Hepatic stellate cell (primary cell): ENCODE results near the gene SLC41A3.
A peak's percentile ranks its signal among the peaks of the same experiment; 100 is the strongest.
"Not testable (repeated sequence)": the region's sequence is repeated elsewhere in the genome, so short reads cannot be mapped to it uniquely, and the experiment has no call there.

Experiments used
- DNase-seq: peaks from one replicate; pipeline ENCODE4 v3.0.0; 2011; ENCODE audit warnings: low spot score

Gene SLC41A3

GRCh38 chr3:126002189-126002588 is 81.7 kb downstream of the SLC41A3 start:
- no peak for DNase-seq

- DNase-seq, result not testable (repeated sequence)
Measured at GRCh38 chr3:125996751-125997150, 87.2 kb downstream of the SLC41A3 start.

GRCh38 chr3:125990253-125990970 is 93.5 kb downstream of the SLC41A3 start:
- DNase-seq, result peak; percentile 55

GRCh38 chr3:125984951-125985350 is 99.0 kb downstream of the SLC41A3 start:
- not testable (repeated sequence) for DNase-seq

GRCh38 chr3:125977104-125977503 is 106.8 kb downstream of the SLC41A3 start:
- not testable (repeated sequence) for DNase-seq

- DNase-seq, result not testable (repeated sequence)
Measured at GRCh38 chr3:125976003-125976390, 107.9 kb downstream of the SLC41A3 start.

GRCh38 chr3:125975245-125976002 is 108.5 kb downstream of the SLC41A3 start:
- not testable (repeated sequence) for DNase-seq

- DNase-seq, result not testable (repeated sequence)
Measured at GRCh38 chr3:125971997-125972944, 111.7 kb downstream of the SLC41A3 start.

GRCh38 chr3:125968701-125969592 is 115.0 kb downstream of the SLC41A3 start, which contains the start of gene ROPN1B:
Gene ROPN1B, plus strand, starts transcription at chr3:125969178. Its CDS starts 2,877 bp downstream, at chr3:125972055.
- DNase-seq, result not testable (repeated sequence)

GRCh38 chr3:125968121-125968520 is 115.8 kb downstream of the SLC41A3 start:
- DNase-seq, result not testable (repeated sequence)

- no peak for DNase-seq
Measured at GRCh38 chr3:125967156-125967555, 116.8 kb downstream of the SLC41A3 start.

- no peak for DNase-seq
Measured at GRCh38 chr3:125965505-125965904, 118.4 kb downstream of the SLC41A3 start.

- DNase-seq, result not testable (repeated sequence)
Measured at GRCh38 chr3:125963834-125964233, 120.1 kb downstream of the SLC41A3 start.

- no peak for DNase-seq
Measured at GRCh38 chr3:125961289-125961589, 122.7 kb downstream of the SLC41A3 start.

GRCh38 chr3:125960456-125961288 is 123.3 kb downstream of the SLC41A3 start:
- DNase-seq, result no peak

GRCh38 chr3:125960066-125960424 is 123.9 kb downstream of the SLC41A3 start:
- DNase-seq, result no peak

GRCh38 chr3:125959317-125960065 is 124.4 kb downstream of the SLC41A3 start:
- no peak for DNase-seq

GRCh38 chr3:125958511-125959316 is 125.2 kb downstream of the SLC41A3 start:
- DNase-seq, result no peak
